ENCODE results near the gene DOCK4. TPM values are rescaled to one million over a fixed set of nuclear protein-coding genes. Genes with fewer than 3 reads are reported as not detected.

DOCK4 gene
- total RNA-seq, 1 donor from 2014 or later: 10.6 TPM

DNA sequence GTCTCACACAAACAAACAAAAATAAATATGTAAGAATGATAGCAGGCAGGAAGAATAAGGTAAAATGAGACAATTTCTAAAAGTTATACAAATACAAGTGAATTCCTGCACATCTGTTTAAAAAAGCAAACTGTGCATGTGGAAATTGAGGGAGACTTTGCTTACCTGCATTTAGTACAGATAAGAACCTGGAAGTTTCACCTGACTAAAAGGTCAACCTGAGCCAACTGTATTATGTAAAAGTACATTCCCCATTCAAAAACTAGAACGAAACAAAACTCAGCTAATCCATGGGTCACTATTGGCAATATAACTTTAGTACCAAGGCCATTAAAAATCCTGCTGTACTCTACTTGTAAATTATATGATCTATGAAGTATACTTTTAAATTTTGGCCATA is 127.1 kb downstream of the DOCK4 start:
- TF ChIP-seq, protein P1, sequence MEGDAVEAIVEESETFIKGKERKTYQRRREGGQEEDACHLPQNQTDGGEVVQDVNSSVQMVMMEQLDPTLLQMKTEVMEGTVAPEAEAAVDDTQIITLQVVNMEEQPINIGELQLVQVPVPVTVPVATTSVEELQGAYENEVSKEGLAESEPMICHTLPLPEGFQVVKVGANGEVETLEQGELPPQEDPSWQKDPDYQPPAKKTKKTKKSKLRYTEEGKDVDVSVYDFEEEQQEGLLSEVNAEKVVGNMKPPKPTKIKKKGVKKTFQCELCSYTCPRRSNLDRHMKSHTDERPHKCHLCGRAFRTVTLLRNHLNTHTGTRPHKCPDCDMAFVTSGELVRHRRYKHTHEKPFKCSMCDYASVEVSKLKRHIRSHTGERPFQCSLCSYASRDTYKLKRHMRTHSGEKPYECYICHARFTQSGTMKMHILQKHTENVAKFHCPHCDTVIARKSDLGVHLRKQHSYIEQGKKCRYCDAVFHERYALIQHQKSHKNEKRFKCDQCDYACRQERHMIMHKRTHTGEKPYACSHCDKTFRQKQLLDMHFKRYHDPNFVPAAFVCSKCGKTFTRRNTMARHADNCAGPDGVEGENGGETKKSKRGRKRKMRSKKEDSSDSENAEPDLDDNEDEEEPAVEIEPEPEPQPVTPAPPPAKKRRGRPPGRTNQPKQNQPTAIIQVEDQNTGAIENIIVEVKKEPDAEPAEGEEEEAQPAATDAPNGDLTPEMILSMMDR (conservative IDR thresholded peaks at IDR 0.05; ENCODE audit: low read depth, low read length): no peak
- no peak overlapping the region for H3K4me3 ChIP-seq (ENCODE audit: low read depth, low read length)
- no peak for DNase-seq (ENCODE audit: low read depth)

DNA sequence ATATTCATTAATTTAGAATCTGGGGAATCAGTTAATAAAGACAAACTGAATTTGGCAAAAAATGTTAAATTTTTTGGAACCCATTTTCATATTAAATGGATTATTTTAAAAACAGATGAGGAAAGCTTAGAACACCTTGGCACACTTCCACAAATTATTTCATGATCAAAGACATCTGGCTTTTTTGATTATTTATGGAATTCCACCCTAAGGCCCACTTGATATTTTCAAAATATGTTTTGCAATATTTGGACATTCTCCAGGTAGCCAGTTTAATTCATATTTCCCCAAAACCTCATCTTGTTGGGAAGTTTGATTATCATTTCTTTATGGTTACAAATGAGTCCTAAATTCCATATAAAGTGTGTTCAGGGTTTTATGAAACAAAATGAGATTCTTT is 129.9 kb downstream of the DOCK4 start:
- H3K4me3 ChIP-seq (ENCODE audit: low read depth, low read length): no peak overlapping the region
- TF ChIP-seq, protein P1 (conservative IDR thresholded peaks at IDR 0.05; ENCODE audit: low read depth, low read length): no peak
- DNase-seq (ENCODE audit: low read depth): no peak

DNA sequence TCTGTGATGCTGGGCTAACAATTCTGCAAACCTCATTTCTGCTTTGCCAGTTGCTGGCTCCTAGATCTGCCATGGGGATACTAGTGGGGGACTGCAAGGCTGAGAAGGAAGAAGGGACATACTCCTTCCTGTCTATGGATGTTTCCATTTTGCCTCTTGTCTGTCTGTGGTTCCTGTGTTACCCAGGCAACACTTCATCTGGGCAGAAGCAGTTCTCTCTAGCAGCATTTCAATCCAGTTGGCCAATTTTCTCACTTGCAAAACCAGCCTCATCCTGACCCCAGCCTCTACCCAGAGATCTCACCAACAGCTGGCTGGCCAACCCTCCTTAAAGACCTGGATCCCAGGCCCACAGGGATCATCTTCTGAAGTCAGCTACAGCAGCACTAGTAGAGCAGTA is 131.7 kb downstream of the DOCK4 start:
- no peak overlapping the region for H3K4me3 ChIP-seq (ENCODE audit: low read depth, low read length)
- TF ChIP-seq, protein P1 (conservative IDR thresholded peaks at IDR 0.05; ENCODE audit: low read depth, low read length): no peak
- no peak for DNase-seq (ENCODE audit: low read depth)

DNA sequence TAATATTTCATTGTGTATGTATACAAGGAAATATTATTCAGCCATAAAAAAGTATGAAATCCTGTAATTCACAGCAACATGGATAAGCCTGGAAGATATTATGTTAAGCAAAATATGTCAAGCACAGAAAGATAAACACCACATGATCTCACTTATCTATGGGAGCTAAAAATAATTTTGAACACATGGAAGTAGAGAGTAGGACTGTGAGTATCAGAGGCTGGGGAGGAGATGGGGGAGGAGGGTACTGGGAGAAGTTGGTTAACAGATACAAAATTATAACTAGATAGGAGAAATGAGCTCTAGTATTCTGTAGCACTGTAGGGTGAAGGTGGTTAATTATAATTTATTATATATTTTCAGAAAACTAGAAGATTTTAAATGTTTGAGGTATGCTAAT is 132.7 kb downstream of the DOCK4 start:
- no peak overlapping the region for H3K4me3 ChIP-seq (ENCODE audit: low read depth, low read length)
- TF ChIP-seq, protein P1 (conservative IDR thresholded peaks at IDR 0.05; ENCODE audit: low read depth, low read length): no peak
- DNase-seq (ENCODE audit: low read depth): no peak

DNA sequence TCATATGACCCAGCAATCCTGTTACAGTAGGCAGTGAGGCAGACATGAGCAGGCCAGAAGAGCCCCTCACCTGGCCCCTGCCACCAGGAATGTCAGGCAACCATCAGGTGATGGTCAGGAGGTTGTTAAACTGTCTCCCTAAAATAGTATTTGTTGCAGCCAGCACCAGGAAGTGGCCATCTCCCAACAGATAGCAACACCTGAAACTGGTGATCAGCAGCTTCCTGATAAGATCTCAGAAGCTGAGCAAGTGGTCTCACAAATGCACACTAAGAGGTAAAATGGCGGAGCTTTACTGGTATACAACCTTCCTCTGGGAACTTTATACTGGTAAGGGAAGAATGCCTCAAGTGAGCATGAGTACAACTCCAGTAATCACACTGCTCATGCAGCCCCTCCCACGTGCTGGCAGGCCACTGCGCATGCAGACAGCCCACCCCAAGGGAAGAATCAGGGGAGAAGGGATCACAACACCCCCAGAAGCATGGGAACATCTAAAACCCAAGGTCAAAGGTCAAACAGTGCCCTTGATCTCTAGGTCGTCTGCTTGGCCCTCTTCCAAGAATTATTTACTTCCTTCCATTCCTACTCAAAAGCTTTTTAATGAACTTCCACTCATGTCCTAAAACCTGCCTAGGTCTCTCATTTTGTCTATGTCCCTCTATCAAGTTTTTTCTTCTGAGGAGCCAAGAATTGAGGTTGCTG is 133.5 kb downstream of the DOCK4 start:
- TF ChIP-seq, protein P1 (conservative IDR thresholded peaks at IDR 0.05; ENCODE audit: low read depth, low read length): no peak
- H3K4me3 ChIP-seq (ENCODE audit: low read depth, low read length): no peak overlapping the region
- no peak for DNase-seq (ENCODE audit: low read depth)

DNA sequence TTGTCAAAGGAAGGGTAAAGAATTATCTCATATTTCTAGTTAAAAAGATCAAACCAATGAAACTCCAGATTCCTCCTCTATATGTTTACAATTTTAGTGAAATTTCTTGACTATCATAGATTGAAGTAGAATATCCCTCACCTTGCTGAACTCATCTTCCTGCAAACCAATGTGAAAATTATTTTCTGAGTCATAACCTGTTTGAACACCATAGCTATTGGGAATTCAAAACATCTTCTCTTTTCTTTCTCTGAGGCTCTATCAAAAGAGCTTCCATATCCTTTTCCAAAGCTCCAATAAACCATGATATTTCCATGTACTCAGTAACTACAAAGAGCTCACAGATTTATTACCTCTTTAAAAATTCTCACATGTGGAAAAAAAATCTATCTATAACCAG is 134.3 kb downstream of the DOCK4 start:
- TF ChIP-seq, protein P1 (conservative IDR thresholded peaks at IDR 0.05; ENCODE audit: low read depth, low read length): no peak
- H3K4me3 ChIP-seq (ENCODE audit: low read depth, low read length): no peak overlapping the region
- DNase-seq (ENCODE audit: low read depth): no peak

DNA sequence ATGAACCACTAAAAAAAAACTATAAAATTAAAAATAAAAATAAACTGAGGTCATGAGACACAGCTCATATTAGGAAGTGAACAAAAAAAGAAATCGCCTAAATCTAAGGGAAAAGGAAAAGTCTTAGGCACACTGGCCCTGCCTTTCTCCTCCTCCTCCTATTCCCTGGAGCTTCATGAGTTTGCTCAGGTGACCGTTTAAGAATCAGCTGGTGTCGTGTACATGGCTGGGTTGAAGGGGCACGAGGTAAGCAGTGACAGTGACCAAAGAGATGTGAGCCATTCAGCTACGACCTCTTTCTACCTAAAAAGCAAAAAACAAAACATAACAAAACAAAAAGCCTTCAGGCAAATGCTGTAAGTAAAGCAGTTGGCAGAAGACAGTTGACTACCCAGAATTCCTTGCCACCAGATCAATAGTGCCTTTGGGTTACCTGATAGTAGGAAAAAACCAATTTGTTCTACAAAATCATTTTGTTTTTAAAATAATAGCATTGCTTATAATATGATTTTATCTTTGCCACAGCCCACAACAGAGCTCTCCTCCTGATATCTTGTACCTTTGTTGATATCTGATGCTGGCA is 135.4 kb downstream of the DOCK4 start:
- no peak overlapping the region for H3K4me3 ChIP-seq (ENCODE audit: low read depth, low read length)
- TF ChIP-seq, protein P1 (conservative IDR thresholded peaks at IDR 0.05; ENCODE audit: low read depth, low read length): no peak
- DNase-seq (ENCODE audit: low read depth): no peak
